ENCODE measurements around the gene CHMP1B. TPM values are rescaled to one million over a fixed set of nuclear protein-coding genes. Genes with fewer than 3 reads are reported as not detected.

CHMP1B gene
- total and polyA plus RNA-seq, 9 donors: 21.8 to 58.0 (median 32.8) TPM

DNA sequence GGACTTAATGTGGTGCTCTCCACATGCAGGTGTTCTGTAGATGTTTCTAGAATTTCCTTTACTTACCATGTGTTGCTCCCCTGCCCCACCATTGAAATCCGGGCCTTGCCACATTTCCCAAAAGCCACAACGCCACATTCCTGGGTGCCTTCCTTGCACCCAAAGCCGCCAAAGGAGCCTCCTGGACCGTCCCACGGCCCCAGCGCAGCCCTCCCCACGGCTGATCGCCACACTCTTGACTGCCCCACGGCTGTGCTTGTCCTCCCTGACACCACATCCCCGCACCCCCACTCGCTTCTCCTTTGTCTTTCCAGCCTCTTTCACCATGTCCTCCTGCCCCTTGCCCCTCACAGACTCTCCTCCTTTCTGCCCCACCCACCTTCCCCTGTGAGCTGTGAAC lies 40.2 kb upstream of the CHMP1B start:
- intact Hi-C loops (cut with DNase I): no loop called here
- TF ChIP-seq, protein P1, sequence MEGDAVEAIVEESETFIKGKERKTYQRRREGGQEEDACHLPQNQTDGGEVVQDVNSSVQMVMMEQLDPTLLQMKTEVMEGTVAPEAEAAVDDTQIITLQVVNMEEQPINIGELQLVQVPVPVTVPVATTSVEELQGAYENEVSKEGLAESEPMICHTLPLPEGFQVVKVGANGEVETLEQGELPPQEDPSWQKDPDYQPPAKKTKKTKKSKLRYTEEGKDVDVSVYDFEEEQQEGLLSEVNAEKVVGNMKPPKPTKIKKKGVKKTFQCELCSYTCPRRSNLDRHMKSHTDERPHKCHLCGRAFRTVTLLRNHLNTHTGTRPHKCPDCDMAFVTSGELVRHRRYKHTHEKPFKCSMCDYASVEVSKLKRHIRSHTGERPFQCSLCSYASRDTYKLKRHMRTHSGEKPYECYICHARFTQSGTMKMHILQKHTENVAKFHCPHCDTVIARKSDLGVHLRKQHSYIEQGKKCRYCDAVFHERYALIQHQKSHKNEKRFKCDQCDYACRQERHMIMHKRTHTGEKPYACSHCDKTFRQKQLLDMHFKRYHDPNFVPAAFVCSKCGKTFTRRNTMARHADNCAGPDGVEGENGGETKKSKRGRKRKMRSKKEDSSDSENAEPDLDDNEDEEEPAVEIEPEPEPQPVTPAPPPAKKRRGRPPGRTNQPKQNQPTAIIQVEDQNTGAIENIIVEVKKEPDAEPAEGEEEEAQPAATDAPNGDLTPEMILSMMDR (IDR thresholded peaks at IDR 0.05): no peak
- TF ChIP-seq EP300 (IDR thresholded peaks at IDR 0.05): no peak
- TF ChIP-seq POLR2A (IDR thresholded peaks at IDR 0.05): no peak
- Histone ChIP-seq H3K9me3 (no peaks in the 10 kb centered on the region), H3K27ac (no peak overlapping the region), H3K27me3 (no peaks in the 10 kb centered on the region), H3K4me3 (no peak overlapping the region), H3K36me3 (no peaks in the 10 kb centered on the region), H3K4me1 (ENCODE audit: insufficient read depth) (no peaks in the 10 kb centered on the region)
- DNase-seq: no peak
- 90 to 91% (median 90%) methylated on average over 11 of the region's 11 CpGs for WGBS, 3 donors

DNA sequence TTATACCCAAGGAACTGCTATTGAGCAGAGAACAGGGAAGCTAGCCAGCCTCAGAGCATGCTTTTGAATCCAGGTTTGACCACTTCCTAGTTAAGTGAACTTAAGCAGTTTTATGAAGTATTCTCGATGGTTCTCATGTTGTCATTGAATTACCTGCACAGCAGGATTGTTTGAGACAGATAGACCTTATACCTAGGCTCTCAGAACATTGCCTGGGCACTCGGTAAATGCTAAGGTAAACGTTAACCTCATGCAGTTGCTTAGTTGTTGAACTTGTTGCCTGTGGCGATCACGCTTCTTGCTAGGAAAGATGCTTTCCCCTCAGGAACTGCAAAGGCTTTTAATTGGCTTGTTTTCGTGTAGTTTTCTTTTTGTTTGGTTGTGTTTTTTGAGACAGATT lies 34.0 kb upstream of the CHMP1B start:
- TF ChIP-seq EP300 (IDR thresholded peaks at IDR 0.05) (no peak), POLR2A (IDR thresholded peaks at IDR 0.05) (no peak)
- TF ChIP-seq, protein P1 (IDR thresholded peaks at IDR 0.05): no peak
- H3K4me3 ChIP-seq: no peak overlapping the region
- WGBS, 3 donors: 80 to 87% (median 82%) methylated on average over 6 of the region's 6 CpGs
- no peaks in the 10 kb centered on the region for H3K36me3 ChIP-seq
- H3K9me3 ChIP-seq: no peaks in the 10 kb centered on the region
- H3K4me1 ChIP-seq (ENCODE audit: insufficient read depth): no peaks in the 10 kb centered on the region
- H3K27me3 ChIP-seq: no peaks in the 10 kb centered on the region
- intact Hi-C loops (cut with DNase I): no loop called here
- no peak for DNase-seq
- no peak overlapping the region for H3K27ac ChIP-seq

DNA sequence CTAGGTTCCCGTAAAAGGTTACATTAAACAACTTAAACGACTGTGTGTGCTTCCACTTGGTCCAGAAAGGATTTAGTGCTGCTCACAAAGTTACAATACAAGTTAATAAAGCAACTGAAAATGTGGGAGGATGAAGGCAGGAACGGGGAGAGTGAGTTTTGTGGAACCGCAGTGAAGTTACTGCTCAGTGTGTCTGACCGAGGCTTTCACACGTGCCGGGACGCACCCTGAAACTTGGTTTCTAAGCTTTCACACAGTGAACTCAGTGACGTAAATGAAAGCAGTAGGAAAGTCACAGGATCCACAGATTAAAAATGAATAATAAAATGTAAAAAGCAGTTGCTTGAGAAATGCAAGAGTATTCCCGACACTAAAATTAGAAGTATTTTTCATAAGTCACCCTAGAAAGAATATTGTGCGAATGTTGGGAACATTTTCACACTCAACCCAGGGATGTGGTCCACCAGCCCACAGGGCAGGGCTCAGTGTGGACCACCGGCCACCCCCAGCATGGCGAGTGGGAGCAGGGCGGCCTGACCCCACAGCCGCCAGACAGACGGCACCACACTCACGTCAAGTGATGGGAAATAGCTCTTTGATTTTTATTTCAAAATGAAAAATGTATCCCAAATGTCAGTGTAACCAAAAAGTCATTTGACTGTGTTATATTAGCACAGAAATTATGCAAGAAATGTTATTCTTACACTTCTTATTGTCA lies 32.6 kb upstream of the CHMP1B start:
- Histone ChIP-seq H3K36me3 (no peaks in the 10 kb centered on the region), H3K4me3 (no peak overlapping the region), H3K9me3 (no peaks in the 10 kb centered on the region), H3K4me1 (ENCODE audit: insufficient read depth) (no peaks in the 10 kb centered on the region), H3K27me3 (no peaks in the 10 kb centered on the region), H3K27ac (no peak overlapping the region)
- intact Hi-C loops (cut with DNase I): no loop called here
- TF ChIP-seq, protein P1 (IDR thresholded peaks at IDR 0.05): no peak
- TF ChIP-seq POLR2A (IDR thresholded peaks at IDR 0.05): no peak
- no peak for TF ChIP-seq EP300 (IDR thresholded peaks at IDR 0.05)
- 68 to 73% (median 72%) methylated on average over 17 of the region's 17 CpGs for WGBS, 3 donors
- no peak for DNase-seq

- H3K4me1 ChIP-seq (ENCODE audit: insufficient read depth): no peaks in the 10 kb centered on the region
- WGBS, 3 donors: 79 to 92% (median 86%) methylated on average over 2 of the region's 2 CpGs
- intact Hi-C loops (cut with DNase I): no loop called here
- H3K4me3 ChIP-seq: no peak overlapping the region
- H3K9me3 ChIP-seq: no peaks in the 10 kb centered on the region
- no peaks in the 10 kb centered on the region for H3K27me3 ChIP-seq
- no peak for DNase-seq
- H3K36me3 ChIP-seq: no peaks in the 10 kb centered on the region
- TF ChIP-seq, protein P1 (IDR thresholded peaks at IDR 0.05): no peak
- TF ChIP-seq POLR2A (IDR thresholded peaks at IDR 0.05) (no peak), EP300 (IDR thresholded peaks at IDR 0.05) (no peak)
- no peak overlapping the region for H3K27ac ChIP-seq
Observed at GRCh38 chr18:11819938-11820337, 31.3 kb upstream of the CHMP1B start.
